CD4-positive, alpha-beta T cell (primary cell): ENCODE results near the gene PLA2G15. TPM values are rescaled to one million over a fixed set of nuclear protein-coding genes. Genes with fewer than 3 reads are reported as not detected.

Source experiments
- ATAC-seq: fragments of 200-7000 bp; cut with Tn5 transposase; one replicate; pipeline ENCODE4 v1.10.0; 2022; ENCODE audit warnings: mild to moderate bottlenecking; ENCODE audit not compliant: poor library complexity
- CTCF ChIA-PET: fragments of 350-600 bp; sonication (Branson Sonifier 250); formaldehyde crosslinking; loops from one replicate; lab custom pipeline; 2021; ENCODE audit warnings: antibody characterized with exemption, inconsistent platforms; lab: Charles Lee
- POLR2A ChIA-PET: fragments of 350-600 bp; sonication (Branson Sonifier 250); formaldehyde crosslinking; loops from one replicate; lab custom pipeline; 2021; ENCODE audit warnings: antibody characterized with exemption, inconsistent platforms; lab: Charles Lee
- DNase-seq, 14 experiments: peaks; one replicate each; pipeline ENCODE4 v3.0.0-alpha.2; 2013 to 2020; ENCODE audit warnings: mixed read lengths in 2 of 14
- H3K27ac ChIP-seq, 2 donors: one replicate each; pipeline versions ENCODE4 v1.5.1 to v1.7.0; 2013; ENCODE audit warnings: low read length in 2 of 2, low read depth in 1 of 2, mild to moderate bottlenecking in 1 of 2
- H3K27me3 ChIP-seq, 2 experiments: 1 replicate in 1 of 2; 2 replicates in 1 of 2; pipeline versions ENCODE4 v1.6.1 to v1.7.0; 2013; ENCODE audit warnings: low read length in 2 of 2, control low read depth in 1 of 2, mild to moderate bottlenecking in 1 of 2, moderate library complexity in 1 of 2; ENCODE audit not compliant: insufficient read depth in 2 of 2, control insufficient read depth in 1 of 2
- H3K36me3 ChIP-seq: one replicate; pipeline ENCODE4 v1.6.1; 2013; ENCODE audit warnings: low read length, control low read depth; ENCODE audit not compliant: insufficient read depth
- H3K4me1 ChIP-seq: one replicate; pipeline ENCODE4 v1.6.1; 2013; ENCODE audit warnings: low read length, control low read depth; ENCODE audit not compliant: insufficient read depth
- H3K4me3 ChIP-seq: one replicate; pipeline ENCODE4 v1.5.1; 2013; ENCODE audit warnings: mild to moderate bottlenecking, low read length, moderate library complexity
- H3K9me3 ChIP-seq, 2 experiments: 1 replicate in 1 of 2; 2 replicates in 1 of 2; pipeline versions ENCODE4 v1.6.1 to v1.7.0; 2013; ENCODE audit warnings: low read length in 2 of 2, mild to moderate bottlenecking in 2 of 2, control low read depth in 1 of 2, moderate library complexity in 1 of 2; ENCODE audit not compliant: control insufficient read depth in 1 of 2, insufficient read depth in 1 of 2
- H3K27ac Mint-ChIP-seq: one replicate; pipeline ENCODE4 v1.8.0; 2020; ENCODE audit warnings: mixed read lengths
- H3K27me3 Mint-ChIP-seq: one replicate; pipeline ENCODE4 v1.8.0; 2021; ENCODE audit warnings: mixed read lengths
- H3K36me3 Mint-ChIP-seq: one replicate; pipeline ENCODE4 v1.8.0; 2021; ENCODE audit warnings: low read depth, mixed read lengths
- H3K4me1 Mint-ChIP-seq: one replicate; pipeline ENCODE4 v1.8.0; 2021; ENCODE audit warnings: low read depth, mixed read lengths
- H3K4me3 Mint-ChIP-seq: one replicate; pipeline ENCODE4 v1.8.0; 2020; ENCODE audit warnings: mild to moderate bottlenecking, mixed read lengths
- H3K9me3 Mint-ChIP-seq: one replicate; pipeline ENCODE4 v1.8.0; 2020; ENCODE audit warnings: mixed read lengths
- intact Hi-C, 2 experiments: fragments of 100-400 bp; cut with DNase I in 1 of 2; cut with micrococcal nuclease in 1 of 2; formaldehyde crosslinking; loops; one replicate each; pipeline versions ENCODE4 v1.15.1 to v1.9.0; 2023 to 2025; cut with DNase I, micrococcal nuclease
- microRNA-seq: library from miRNA; unstranded; fragments of <30 nt; microRNA quantifications from one replicate; pipeline ENCODE4 v1.2.0, GENCODE V29; 2021; ENCODE audit warnings: borderline microRNAs expressed, borderline replicate concordance
- total RNA-seq, 174 experiments: library from RNA in 2 of 174; stranded (reverse) in 2 of 174; gene quantifications; one replicate each; pipeline ENCODE4 v1.2.3 and lab custom pipeline; 2021 to 2026
- TF ChIP-seq, protein P1 (sequence below): fragments of 200-600 bp; IDR thresholded peaks from one replicate; pipeline ENCODE4 v1.8.0; 2022; ENCODE audit warnings: antibody characterized with exemption, mild to moderate bottlenecking

The PLA2G15 gene
- total RNA-seq, 2 experiments from 2014 or later: 4.3 to 4.7 TPM

DNA sequence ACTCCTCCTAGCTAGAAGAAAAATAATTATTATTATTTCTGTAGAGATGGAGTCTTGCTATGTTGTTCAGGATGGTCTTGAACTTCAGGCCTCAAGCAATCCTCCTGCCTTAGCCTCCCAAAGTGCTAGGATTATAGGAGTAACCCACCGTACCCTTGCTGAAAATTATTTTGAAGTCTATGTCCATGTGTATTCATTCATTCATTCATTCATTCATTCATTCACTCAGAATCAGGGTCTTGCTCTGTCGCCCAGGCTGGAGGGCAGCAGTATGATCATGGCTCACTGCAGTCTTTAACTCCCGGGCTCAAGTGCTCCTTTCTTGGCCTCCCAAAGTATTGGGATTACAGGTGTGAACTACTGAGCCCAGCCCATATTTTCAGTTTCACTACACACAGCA is 61.5 kb downstream of the PLA2G15 start:
- TF ChIP-seq, protein P1, sequence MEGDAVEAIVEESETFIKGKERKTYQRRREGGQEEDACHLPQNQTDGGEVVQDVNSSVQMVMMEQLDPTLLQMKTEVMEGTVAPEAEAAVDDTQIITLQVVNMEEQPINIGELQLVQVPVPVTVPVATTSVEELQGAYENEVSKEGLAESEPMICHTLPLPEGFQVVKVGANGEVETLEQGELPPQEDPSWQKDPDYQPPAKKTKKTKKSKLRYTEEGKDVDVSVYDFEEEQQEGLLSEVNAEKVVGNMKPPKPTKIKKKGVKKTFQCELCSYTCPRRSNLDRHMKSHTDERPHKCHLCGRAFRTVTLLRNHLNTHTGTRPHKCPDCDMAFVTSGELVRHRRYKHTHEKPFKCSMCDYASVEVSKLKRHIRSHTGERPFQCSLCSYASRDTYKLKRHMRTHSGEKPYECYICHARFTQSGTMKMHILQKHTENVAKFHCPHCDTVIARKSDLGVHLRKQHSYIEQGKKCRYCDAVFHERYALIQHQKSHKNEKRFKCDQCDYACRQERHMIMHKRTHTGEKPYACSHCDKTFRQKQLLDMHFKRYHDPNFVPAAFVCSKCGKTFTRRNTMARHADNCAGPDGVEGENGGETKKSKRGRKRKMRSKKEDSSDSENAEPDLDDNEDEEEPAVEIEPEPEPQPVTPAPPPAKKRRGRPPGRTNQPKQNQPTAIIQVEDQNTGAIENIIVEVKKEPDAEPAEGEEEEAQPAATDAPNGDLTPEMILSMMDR: no peak
- Histone ChIP-seq H3K27ac (no peak overlapping the region), H3K36me3 (peaks cover 74% of the 10 kb centered on the region), H3K4me3 (no peak overlapping the region), H3K27me3 (no peaks in the 10 kb centered on the region), H3K4me1 (peaks cover 36% of the 10 kb centered on the region), H3K9me3 (no peaks in the 10 kb centered on the region)
- peaks cover 76% of the 10 kb centered on the region for H3K36me3 Mint-ChIP-seq
- intact Hi-C loops: no loop called here
- no peak overlapping the region for H3K27ac Mint-ChIP-seq
- ATAC-seq (no peak), DNase-seq (no peak)
- H3K4me3 Mint-ChIP-seq: no peak overlapping the region
- POLR2A ChIA-PET: interaction anchor here (1.7 kb wide), 1 partner anchor 31 kb away, joined by 4 read pairs; no protein-coding TSS in a partner anchor
- CTCF ChIA-PET: interaction anchor here (1.6 kb wide), 1 partner anchor 45 kb away, joined by 6 read pairs; no protein-coding TSS in a partner anchor
- no peaks in the 10 kb centered on the region for H3K9me3 Mint-ChIP-seq
- no peaks in the 10 kb centered on the region for H3K27me3 Mint-ChIP-seq
- H3K4me1 Mint-ChIP-seq: peaks cover 55% of the 10 kb centered on the region

DNA sequence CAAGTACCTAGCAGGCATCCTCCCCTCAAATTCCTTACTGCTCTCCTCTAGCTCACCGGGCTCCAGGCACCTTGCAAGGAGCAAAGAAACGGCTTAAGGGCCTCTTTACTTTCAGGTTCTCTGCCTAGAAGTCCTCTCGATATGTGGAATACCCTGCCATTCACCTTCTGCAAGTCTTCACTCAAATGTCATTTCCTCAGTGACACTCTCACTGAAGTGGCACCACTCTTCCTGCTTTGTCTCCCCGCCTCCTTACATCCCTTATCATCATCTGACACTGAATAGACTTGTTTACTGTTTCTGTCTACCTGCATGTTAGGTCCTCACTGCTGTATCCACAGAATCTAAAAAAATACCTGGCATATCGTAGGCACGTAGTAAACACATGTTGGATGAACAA is 64.6 kb downstream of the PLA2G15 start:
- peak overlapping the region; percentile 100 for H3K4me3 ChIP-seq
- Mint-ChIP-seq H3K9me3 (no peaks in the 10 kb centered on the region), H3K27me3 (no peaks in the 10 kb centered on the region), H3K4me1 (peaks cover 59% of the 10 kb centered on the region), H3K36me3 (peaks cover 65% of the 10 kb centered on the region), H3K27ac (peak overlapping the region; percentile 91), H3K4me3 (peak overlapping the region; percentile 100)
- ATAC-seq (no peak), DNase-seq (peak in 4 of 14 experiments; percentile 24 to 44 (median 42))
- ChIA-PET CTCF (interaction anchor here (4.0 kb wide), 1 partner anchor 48 kb away, joined by 39 read pairs; no protein-coding TSS in a partner anchor), POLR2A (interaction anchor here (1.2 to 1.3 kb wide), 3 partner anchors 20 to 24 kb away, joined by 3 to 6 read pairs (median 4); no protein-coding TSS in a partner anchor)
- H3K27ac ChIP-seq: peak overlapping the region; percentile 73 to 79
- H3K9me3 ChIP-seq: no peaks in the 10 kb centered on the region
- peaks cover 50% of the 10 kb centered on the region for H3K4me1 ChIP-seq
- H3K36me3 ChIP-seq: peaks cover 57% of the 10 kb centered on the region
- TF ChIP-seq, protein P1: no peak
- no peaks in the 10 kb centered on the region for H3K27me3 ChIP-seq
- intact Hi-C loops: loop anchor here (1.0 to 2.0 kb wide), 5 partner anchors 19 to 225 kb away; partner anchors contain the start of genes NFATC3 (in 1 of the 2) and SLC7A6 (in 1 of the 2)

DNA sequence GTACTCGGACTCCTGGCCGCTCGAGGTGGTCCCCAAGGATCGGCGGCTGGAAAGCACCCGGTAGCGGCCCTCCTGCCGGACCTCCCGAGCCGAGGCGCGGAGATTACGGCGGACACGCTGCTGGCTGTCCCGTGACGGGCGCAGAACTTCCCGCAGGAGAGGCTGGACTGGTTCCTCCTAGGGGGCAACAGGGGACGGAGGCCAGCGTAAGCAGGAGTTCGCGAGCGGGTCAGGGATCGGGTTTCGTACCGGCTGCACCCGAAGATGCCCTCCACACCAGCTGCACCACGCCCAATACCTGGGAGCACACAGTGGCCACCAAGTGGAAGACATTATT is 65.2 kb downstream of the PLA2G15 start:
- no peaks in the 10 kb centered on the region for H3K27me3 ChIP-seq
- ATAC-seq (no peak), DNase-seq (no peak)
- H3K36me3 Mint-ChIP-seq: peaks cover 65% of the 10 kb centered on the region
- H3K4me3 ChIP-seq: peak overlapping the region; percentile 100
- ChIA-PET POLR2A (interaction anchor here (0.6 to 2.4 kb wide), 22 partner anchors 10 to 504 kb away, joined by 3 to 90 read pairs (median 5); partner anchors contain the start of genes ESRP2, NFATC3, PLA2G15 and PSMB10), CTCF (interaction anchor here (0.9 to 4.0 kb wide), 8 partner anchors 10 to 226 kb away, joined by 4 to 39 read pairs (median 6); partner anchors contain the start of genes NFATC3 and SLC7A6)
- no peaks in the 10 kb centered on the region for H3K9me3 ChIP-seq
- H3K36me3 ChIP-seq: peaks cover 56% of the 10 kb centered on the region
- intact Hi-C loops: loop anchor here (1.0 to 2.0 kb wide), 5 partner anchors 18 to 226 kb away; partner anchors contain the start of genes NFATC3 (in 1 of the 2) and SLC7A6 (in 1 of the 2)
- H3K4me1 ChIP-seq: peaks cover 49% of the 10 kb centered on the region
- H3K4me3 Mint-ChIP-seq: peak overlapping the region; percentile 100
- H3K27ac Mint-ChIP-seq: peak overlapping the region; percentile 91
- H3K4me1 Mint-ChIP-seq: peaks cover 57% of the 10 kb centered on the region
- peak overlapping the region; percentile 73 to 79 for H3K27ac ChIP-seq
- TF ChIP-seq, protein P1: no peak
- H3K9me3 Mint-ChIP-seq: no peaks in the 10 kb centered on the region
- no peaks in the 10 kb centered on the region for H3K27me3 Mint-ChIP-seq

Small RNA genes within 50 kb of the gene (microRNA-seq; reads per million reads assigned to microRNA genes)
- gene MIR6773: not detected

Other genes with a start within 250 kb of the PLA2G15 start
- gene DPEP2, start 245.9 kb upstream of the PLA2G15 start, total RNA-seq: 10 to 100 TPM; 42.2 to 43.5 TPM
- not detected for gene DPEP2NB, start 229.5 kb upstream of the PLA2G15 start, total RNA-seq
- 10 to 100 TPM; 18.9 to 19.4 TPM for gene DDX28, start 222.1 kb upstream of the PLA2G15 start, total RNA-seq
- gene DUS2, start 222.1 kb upstream of the PLA2G15 start, total RNA-seq: 10 to 100 TPM; 10.4 to 13.6 TPM
- 10 to 100 TPM; 84.8 to 94.4 TPM for gene NFATC3, start 160.0 kb upstream of the PLA2G15 start, total RNA-seq
- not detected for gene ESRP2, start 9.2 kb upstream of the PLA2G15 start, total RNA-seq
- gene SLC7A6, start 19.2 kb downstream of the PLA2G15 start, total RNA-seq: 100 to 1,000 TPM; 187 to 197 TPM
- 10 to 100 TPM; 29.0 to 32.1 TPM for gene SLC7A6OS, start 65.6 kb downstream of the PLA2G15 start, total RNA-seq
- 10 to 100 TPM; 46.3 to 51.0 TPM for gene PRMT7, start 65.6 kb downstream of the PLA2G15 start, total RNA-seq
- 1 to 10 TPM in 1 of 2 experiments, under 1 TPM in 1; 0.89 to 1.1 TPM for gene SMPD3, start 203.1 kb downstream of the PLA2G15 start, total RNA-seq